Fibroblast of villous mesenchyme (primary cell): ENCODE data around the gene EID3. TPM values are rescaled to one million over a fixed set of nuclear protein-coding genes. Genes with fewer than 3 reads are reported as not detected.
"Not testable (repeated sequence)": the region's sequence is repeated elsewhere in the genome, so short reads cannot be mapped to it uniquely, and the experiment has no call there.

Source experiments
- DNase-seq: peaks from one replicate; pipeline ENCODE4 v3.0.0-alpha.2; 2010; ENCODE audit warnings: low read depth
- H3K4me3 ChIP-seq: 2 replicates; pipeline ENCODE4 v1.5.1; 2011; ENCODE audit warnings: low read depth, mild to moderate bottlenecking, low read length
- total RNA-seq: library from RNA; depleted of rRNA; stranded (reverse); fragments of >200 nt; gene quantifications from 2 replicates; pipeline ENCODE4 v1.2.3, GENCODE V29; 2012
- TF ChIP-seq, protein P1 (sequence below): IDR thresholded peaks from 2 replicates; pipeline ENCODE4 v1.5.1; 2012; ENCODE audit warnings: low read depth, mild to moderate bottlenecking, low read length; ENCODE audit not compliant: insufficient read depth

EID3 gene
- total RNA-seq, 1 donor = 25.0 TPM

GRCh38 chr12:104290320-104290719 lies 13.2 kb upstream of the EID3 start:
- peak overlapping the region; percentile 78 for H3K4me3 ChIP-seq
- DNase-seq = no peak
- TF ChIP-seq, protein P1, sequence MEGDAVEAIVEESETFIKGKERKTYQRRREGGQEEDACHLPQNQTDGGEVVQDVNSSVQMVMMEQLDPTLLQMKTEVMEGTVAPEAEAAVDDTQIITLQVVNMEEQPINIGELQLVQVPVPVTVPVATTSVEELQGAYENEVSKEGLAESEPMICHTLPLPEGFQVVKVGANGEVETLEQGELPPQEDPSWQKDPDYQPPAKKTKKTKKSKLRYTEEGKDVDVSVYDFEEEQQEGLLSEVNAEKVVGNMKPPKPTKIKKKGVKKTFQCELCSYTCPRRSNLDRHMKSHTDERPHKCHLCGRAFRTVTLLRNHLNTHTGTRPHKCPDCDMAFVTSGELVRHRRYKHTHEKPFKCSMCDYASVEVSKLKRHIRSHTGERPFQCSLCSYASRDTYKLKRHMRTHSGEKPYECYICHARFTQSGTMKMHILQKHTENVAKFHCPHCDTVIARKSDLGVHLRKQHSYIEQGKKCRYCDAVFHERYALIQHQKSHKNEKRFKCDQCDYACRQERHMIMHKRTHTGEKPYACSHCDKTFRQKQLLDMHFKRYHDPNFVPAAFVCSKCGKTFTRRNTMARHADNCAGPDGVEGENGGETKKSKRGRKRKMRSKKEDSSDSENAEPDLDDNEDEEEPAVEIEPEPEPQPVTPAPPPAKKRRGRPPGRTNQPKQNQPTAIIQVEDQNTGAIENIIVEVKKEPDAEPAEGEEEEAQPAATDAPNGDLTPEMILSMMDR = no peak

DNA sequence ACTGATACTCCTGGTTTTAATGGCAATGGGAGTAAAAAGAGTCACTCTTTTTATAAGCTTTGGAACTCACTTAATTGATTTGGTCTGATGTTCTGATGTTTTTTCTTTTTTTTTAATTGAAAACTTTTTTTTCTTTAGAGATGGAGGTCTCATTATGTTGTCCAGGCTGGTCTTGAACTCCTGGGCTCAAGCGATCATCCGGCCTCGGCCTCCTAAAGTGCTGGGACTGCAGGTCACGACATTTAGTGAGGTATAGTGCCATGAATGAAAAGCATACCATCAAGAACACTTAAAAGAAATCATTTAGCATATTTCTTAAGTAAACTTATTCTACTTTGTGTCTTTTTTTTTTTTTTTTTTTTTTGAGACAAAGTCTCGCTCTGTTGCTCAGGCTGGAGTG lies 12.7 kb upstream of the EID3 start:
- no peak for DNase-seq
- TF ChIP-seq, protein P1 = no peak
- H3K4me3 ChIP-seq = no peak overlapping the region

DNA sequence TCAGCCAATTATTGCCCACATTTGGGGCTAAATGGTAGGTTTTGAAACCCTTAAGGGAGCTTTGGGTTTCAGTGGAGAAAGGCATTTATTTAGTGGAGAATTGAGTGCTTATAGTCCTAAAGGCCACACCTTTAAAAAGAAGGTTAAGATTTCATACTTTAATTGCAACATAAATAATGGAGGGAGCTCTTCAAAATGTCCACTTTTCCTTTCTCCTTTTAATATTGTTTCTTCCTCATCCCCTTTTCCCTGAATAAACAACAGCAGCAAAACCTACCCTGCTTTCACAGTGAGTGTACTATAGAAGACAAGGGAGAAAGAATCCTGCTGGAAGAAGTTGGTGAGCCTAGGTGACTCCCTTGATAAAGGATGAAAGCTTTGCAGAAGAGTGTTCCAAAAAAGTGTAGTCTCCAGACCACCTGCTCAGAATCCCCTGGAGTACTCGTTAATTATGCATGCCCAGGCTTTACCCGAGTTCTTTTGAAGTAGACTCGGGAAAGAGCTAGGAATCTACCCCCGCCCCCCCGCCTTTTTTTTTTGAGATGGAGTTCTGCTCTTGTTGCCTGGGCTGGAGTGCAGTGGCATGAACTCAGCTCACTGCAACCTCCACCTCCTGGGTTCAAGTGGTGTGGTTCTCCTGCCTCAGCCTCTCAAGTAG lies 11.5 kb upstream of the EID3 start:
- DNase-seq = no peak
- H3K4me3 ChIP-seq = peak overlapping the region; percentile 2
- TF ChIP-seq, protein P1 = no peak

DNA sequence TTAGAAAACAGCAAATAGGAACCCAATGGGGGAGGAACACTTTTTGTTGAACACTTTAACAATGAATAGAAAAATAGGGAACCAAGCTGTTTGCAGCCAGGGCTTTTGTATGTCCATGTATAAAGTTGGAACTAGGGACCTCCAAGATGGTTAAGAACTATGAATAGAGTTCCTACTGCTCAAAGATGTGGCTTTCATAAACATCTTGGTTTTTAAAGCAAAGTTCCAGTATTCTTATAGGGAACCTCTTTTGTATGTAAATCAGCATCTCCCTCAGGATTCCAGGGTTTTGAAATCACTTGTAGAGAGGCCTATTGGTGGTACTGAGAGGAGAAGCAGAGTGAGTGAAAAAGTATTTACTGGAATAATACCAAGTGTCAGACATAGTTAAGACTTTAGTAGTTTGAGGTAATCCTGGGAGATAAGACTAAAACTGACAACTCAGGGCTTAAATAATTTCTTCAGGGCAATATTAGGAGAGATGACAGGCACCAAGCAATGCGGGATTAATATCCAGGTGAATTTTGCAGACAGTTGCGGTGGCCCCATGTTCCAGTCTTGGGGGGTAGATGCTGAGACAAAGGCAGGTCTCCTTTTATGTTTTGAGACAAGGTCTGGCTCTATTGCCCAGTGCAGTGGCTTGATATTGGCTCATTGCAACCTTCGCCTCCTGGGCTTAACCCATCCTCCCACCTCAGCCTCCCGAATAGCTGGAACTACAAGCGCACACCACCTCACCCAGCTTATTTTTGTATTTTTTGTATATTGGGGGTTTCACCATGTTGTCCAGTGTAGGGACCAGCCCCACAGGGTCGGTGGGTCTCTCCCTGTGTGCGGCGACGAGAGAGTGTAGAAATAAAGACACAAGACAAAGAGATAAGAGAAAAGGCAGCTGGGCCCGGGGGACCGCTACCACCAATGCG lies 10.4 kb upstream of the EID3 start:
- TF ChIP-seq, protein P1 = no peak
- DNase-seq = no peak
- peak overlapping the region; percentile 25 for H3K4me3 ChIP-seq

DNA sequence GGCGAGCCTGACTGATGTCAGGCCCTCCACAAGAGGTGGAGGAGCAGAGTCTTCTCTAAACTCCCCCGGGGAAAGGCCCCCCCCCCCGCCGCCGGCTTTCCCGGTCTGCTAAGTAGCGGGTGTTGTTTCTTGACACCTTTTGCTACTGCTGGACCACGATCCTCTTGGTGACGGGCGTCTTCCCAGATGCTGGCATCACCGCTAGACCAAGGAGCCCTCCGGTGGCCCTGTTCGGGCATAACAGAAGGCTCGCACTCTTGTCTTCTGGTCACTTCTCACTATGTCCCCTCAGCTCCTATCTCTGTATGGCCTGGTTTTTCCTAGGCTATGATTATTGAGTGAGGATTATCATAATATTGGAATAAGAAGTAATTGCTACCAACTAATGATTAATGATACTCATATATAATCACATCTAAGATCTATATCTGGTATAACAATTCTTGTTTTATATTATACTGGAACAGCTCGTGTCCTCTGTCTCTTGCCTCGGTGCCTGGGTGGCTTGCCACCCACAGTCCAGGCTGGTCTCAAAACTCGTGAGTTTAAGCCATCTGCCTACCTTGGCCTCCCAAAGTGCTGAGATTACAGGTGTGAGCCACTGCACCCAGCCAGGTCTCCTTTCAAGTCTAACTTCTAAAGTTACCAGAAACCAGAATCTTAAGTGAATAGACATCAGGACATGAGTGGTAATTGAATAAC lies 9.2 kb upstream of the EID3 start:
- peak; percentile 49 for DNase-seq
- TF ChIP-seq, protein P1 = peak; percentile 38
- H3K4me3 ChIP-seq = not testable (repeated sequence)

DNA sequence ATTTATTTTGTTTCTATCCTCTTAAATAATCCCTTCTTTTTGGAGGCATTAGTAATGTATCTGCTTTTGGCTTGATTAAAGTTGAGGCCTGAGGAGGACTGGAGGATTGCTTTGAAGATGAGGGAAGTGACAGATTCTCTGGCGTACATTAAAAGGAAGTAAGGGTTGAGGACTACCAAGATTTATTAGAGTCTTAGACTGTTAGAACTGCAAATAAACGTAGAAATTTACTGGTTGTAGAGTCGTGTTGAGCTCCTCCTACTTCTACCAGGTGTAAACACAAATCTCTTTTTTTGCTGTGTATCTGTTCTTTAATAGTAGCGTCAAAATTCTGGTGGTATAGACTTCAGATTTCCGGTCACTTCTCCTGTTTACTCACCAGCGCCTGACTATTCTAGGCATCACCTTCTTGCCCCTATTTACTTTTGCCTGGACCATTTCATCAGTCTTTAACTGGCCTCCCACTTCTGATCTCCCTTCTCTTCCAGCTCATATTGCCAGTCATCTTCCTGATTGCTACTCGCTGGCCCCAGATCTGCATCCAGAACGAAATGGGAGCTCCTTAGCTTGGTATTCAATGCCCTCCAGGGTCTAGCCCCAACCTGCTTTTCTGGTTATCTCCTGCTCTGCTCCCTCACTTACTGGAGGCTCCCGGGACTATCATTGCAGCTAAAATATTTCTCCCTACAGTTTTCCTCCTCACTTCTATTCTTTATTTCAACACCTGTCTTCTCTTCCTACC lies 8.4 kb upstream of the EID3 start:
- DNase-seq = no peak
- H3K4me3 ChIP-seq = peak overlapping the region; percentile 10
- TF ChIP-seq, protein P1 = no peak
